ENCODE results near the gene ST6GALNAC5.
"Not testable (repeated sequence)": the region's sequence is repeated elsewhere in the genome, so short reads cannot be mapped to it uniquely, and the experiment has no call there.

The ST6GALNAC5 gene

DNA sequence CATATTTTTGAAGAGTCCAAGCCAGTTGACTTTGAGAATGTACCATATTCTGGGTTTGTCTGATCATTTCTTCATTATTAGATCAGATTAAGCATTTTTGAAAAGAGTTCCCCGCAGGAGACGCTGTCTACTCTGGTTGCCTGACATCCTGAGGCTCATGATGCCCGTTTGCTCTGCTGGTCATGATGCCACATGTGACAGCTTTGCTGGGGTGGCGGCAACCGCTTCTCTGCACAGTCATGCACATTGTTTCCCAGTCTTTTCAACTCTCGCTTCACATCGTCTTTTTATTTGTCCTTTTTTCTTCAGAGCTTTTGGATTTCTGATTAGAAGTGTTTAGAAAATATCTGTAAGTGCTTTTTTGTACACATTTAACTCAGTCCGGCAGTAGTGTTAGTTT lies 90.7 kb downstream of the ST6GALNAC5 start:
- Histone ChIP-seq H3K9me3 (ENCODE audit: control insufficient read depth, low read length) (no peaks in the 10 kb centered on the region), H3K4me3 (ENCODE audit: extremely low read depth, insufficient read depth, low read length, poor library complexity, severe bottlenecking) (no peak overlapping the region), H3K4me1 (ENCODE audit: control insufficient read depth, insufficient read depth, low read length, poor library complexity, severe bottlenecking) (no peaks in the 10 kb centered on the region), H3K27ac (ENCODE audit: low read depth, low read length, severe bottlenecking) (no peak overlapping the region), H3K36me3 (ENCODE audit: control insufficient read depth, insufficient read depth, low read length) (no peaks in the 10 kb centered on the region)
- WGBS, 2 experiments (ENCODE audit: insufficient coverage in 2 of 2) = 91 to 93% methylated on average over 3 of the region's 8 CpGs

DNA sequence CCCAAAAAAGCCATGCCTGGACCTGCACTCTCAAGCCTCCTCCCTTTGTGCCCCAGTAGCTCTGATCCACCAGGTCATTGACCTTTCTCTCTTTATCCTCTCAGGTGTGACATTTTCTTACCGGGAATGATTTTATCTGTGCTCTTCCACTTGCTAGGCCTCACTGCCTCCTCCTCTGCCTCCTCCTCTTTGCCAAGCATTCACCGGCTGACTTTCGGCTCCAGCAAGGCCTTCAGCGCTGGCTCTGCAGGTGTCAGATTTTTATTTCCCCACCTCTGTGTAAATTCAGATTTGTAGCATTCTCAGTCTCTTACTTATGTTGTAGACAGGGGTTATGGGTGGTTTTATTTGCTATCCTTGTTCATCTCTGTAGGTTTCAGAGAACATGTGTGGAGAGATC lies 91.5 kb downstream of the ST6GALNAC5 start:
- no peaks in the 10 kb centered on the region for H3K9me3 ChIP-seq (ENCODE audit: control insufficient read depth, low read length)
- H3K36me3 ChIP-seq (ENCODE audit: control insufficient read depth, insufficient read depth, low read length) = no peaks in the 10 kb centered on the region
- H3K27ac ChIP-seq (ENCODE audit: low read depth, low read length, severe bottlenecking) = no peak overlapping the region
- H3K4me1 ChIP-seq (ENCODE audit: control insufficient read depth, insufficient read depth, low read length, poor library complexity, severe bottlenecking) = no peaks in the 10 kb centered on the region
- H3K4me3 ChIP-seq (ENCODE audit: extremely low read depth, insufficient read depth, low read length, poor library complexity, severe bottlenecking) = no peak overlapping the region
- 89 to 93% methylated on average over 1 to 3 of the region's 4 CpGs for WGBS, 2 experiments (ENCODE audit: insufficient coverage in 2 of 2)

- WGBS, 2 experiments (ENCODE audit: insufficient coverage in 2 of 2) = 84 to 92% methylated on average over 3 to 4 of the region's 4 CpGs
- no peak overlapping the region for H3K27ac ChIP-seq (ENCODE audit: low read depth, low read length, severe bottlenecking)
- H3K9me3 ChIP-seq (ENCODE audit: control insufficient read depth, low read length) = no peaks in the 10 kb centered on the region
- no peaks in the 10 kb centered on the region for H3K36me3 ChIP-seq (ENCODE audit: control insufficient read depth, insufficient read depth, low read length)
- H3K4me3 ChIP-seq (ENCODE audit: extremely low read depth, insufficient read depth, low read length, poor library complexity, severe bottlenecking) = no peak overlapping the region
- H3K4me1 ChIP-seq (ENCODE audit: control insufficient read depth, insufficient read depth, low read length, poor library complexity, severe bottlenecking) = no peaks in the 10 kb centered on the region
Observed at GRCh38 chr1:76959556-76959955, 92.3 kb downstream of the ST6GALNAC5 start.

GRCh38 chr1:76961181-76961819 lies 94.0 kb downstream of the ST6GALNAC5 start:
- H3K27ac ChIP-seq (ENCODE audit: low read depth, low read length, severe bottlenecking) = no peak overlapping the region
- H3K4me3 ChIP-seq (ENCODE audit: extremely low read depth, insufficient read depth, low read length, poor library complexity, severe bottlenecking) = no peak overlapping the region
- 93 to 98% methylated on average over 4 to 6 of the region's 6 CpGs for WGBS, 2 experiments (ENCODE audit: insufficient coverage in 2 of 2)
- no peaks in the 10 kb centered on the region for H3K9me3 ChIP-seq (ENCODE audit: control insufficient read depth, low read length)
- H3K4me1 ChIP-seq (ENCODE audit: control insufficient read depth, insufficient read depth, low read length, poor library complexity, severe bottlenecking) = no peaks in the 10 kb centered on the region
- H3K36me3 ChIP-seq (ENCODE audit: control insufficient read depth, insufficient read depth, low read length) = no peaks in the 10 kb centered on the region

- Histone ChIP-seq H3K9me3 (ENCODE audit: control insufficient read depth, low read length) (no peaks in the 10 kb centered on the region), H3K4me1 (ENCODE audit: control insufficient read depth, insufficient read depth, low read length, poor library complexity, severe bottlenecking) (no peaks in the 10 kb centered on the region), H3K36me3 (ENCODE audit: control insufficient read depth, insufficient read depth, low read length) (no peaks in the 10 kb centered on the region), H3K4me3 (ENCODE audit: extremely low read depth, insufficient read depth, low read length, poor library complexity, severe bottlenecking) (no peak overlapping the region), H3K27ac (ENCODE audit: low read depth, low read length, severe bottlenecking) (no peak overlapping the region)
Observed at GRCh38 chr1:76961820-76962207, 94.5 kb downstream of the ST6GALNAC5 start.

DNA sequence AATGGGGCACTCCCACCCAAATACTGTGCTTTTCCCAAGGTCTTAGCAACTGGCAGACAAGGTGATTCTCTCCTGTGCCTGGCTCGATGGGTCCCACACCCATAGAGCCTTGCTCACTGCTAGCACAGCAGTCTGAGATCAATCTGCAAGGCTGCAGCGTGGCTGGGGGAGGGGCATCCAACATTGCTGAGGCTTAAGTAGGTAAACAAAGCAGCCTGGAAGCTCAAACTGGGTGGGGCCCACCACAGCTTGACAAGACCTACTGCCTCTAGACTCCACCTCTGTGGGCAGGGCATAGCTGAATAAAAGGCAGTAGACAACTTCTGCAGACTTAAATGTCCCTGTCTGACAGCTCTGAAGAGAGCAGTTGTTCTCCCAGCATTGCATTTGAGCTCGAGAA lies 114.0 kb downstream of the ST6GALNAC5 start:
- not testable (repeated sequence) for H3K27ac ChIP-seq (ENCODE audit: low read depth, low read length, severe bottlenecking); H3K9me3 ChIP-seq (ENCODE audit: control insufficient read depth, low read length); H3K36me3 ChIP-seq (ENCODE audit: control insufficient read depth, insufficient read depth, low read length); H3K4me3 ChIP-seq (ENCODE audit: extremely low read depth, insufficient read depth, low read length, poor library complexity, severe bottlenecking); H3K4me1 ChIP-seq (ENCODE audit: control insufficient read depth, insufficient read depth, low read length, poor library complexity, severe bottlenecking)
- 44 to 57% methylated on average over 3 of the region's 3 CpGs for WGBS, 2 experiments (ENCODE audit: insufficient coverage in 2 of 2)

DNA sequence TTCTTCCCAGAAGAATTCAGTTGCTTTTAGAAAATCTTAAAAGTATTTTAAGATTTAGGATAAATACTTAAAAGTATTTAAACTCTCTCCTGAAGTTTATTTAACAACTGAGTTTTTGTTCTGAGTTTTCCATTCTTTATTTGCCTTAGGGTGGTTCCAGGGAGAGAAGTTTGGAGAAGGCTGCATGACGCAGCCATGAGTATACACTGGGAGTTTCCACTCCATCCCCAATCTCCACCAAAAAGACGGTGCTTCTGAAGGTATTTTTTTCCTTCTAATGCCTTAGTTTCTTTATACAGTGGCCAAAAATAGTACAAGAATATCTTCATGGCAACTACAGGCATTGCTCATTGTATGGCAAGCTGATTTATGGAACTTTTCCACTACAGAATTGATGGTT lies 122.7 kb downstream of the ST6GALNAC5 start:
- no peaks in the 10 kb centered on the region for H3K4me1 ChIP-seq (ENCODE audit: control insufficient read depth, insufficient read depth, low read length, poor library complexity, severe bottlenecking)
- H3K27ac ChIP-seq (ENCODE audit: low read depth, low read length, severe bottlenecking) = no peak overlapping the region
- H3K9me3 ChIP-seq (ENCODE audit: control insufficient read depth, low read length) = no peaks in the 10 kb centered on the region
- no peaks in the 10 kb centered on the region for H3K36me3 ChIP-seq (ENCODE audit: control insufficient read depth, insufficient read depth, low read length)
- 100% methylated on average over 1 of the region's 2 CpGs; no CpG with 5 or more reads in 1 of the 2 experiments for WGBS, 2 experiments (ENCODE audit: insufficient coverage in 2 of 2)
- H3K4me3 ChIP-seq (ENCODE audit: extremely low read depth, insufficient read depth, low read length, poor library complexity, severe bottlenecking) = no peak overlapping the region

GRCh38 chr1:76993036-76993435 lies 125.8 kb downstream of the ST6GALNAC5 start:
- H3K27ac ChIP-seq (ENCODE audit: low read depth, low read length, severe bottlenecking) = no peak overlapping the region
- no peaks in the 10 kb centered on the region for H3K36me3 ChIP-seq (ENCODE audit: control insufficient read depth, insufficient read depth, low read length)
- no peaks in the 10 kb centered on the region for H3K4me1 ChIP-seq (ENCODE audit: control insufficient read depth, insufficient read depth, low read length, poor library complexity, severe bottlenecking)
- no peak overlapping the region for H3K4me3 ChIP-seq (ENCODE audit: extremely low read depth, insufficient read depth, low read length, poor library complexity, severe bottlenecking)
- WGBS, 2 experiments (ENCODE audit: insufficient coverage in 2 of 2) = no CpG with 5 or more reads among the region's 1 CpG
- H3K9me3 ChIP-seq (ENCODE audit: control insufficient read depth, low read length) = no peaks in the 10 kb centered on the region

- no peak overlapping the region for H3K27ac ChIP-seq (ENCODE audit: low read depth, low read length, severe bottlenecking)
- 83 to 100% methylated on average over 1 to 2 of the region's 4 CpGs for WGBS, 2 experiments (ENCODE audit: insufficient coverage in 2 of 2)
- H3K9me3 ChIP-seq (ENCODE audit: control insufficient read depth, low read length) = no peaks in the 10 kb centered on the region
- H3K4me3 ChIP-seq (ENCODE audit: extremely low read depth, insufficient read depth, low read length, poor library complexity, severe bottlenecking) = no peak overlapping the region
- no peaks in the 10 kb centered on the region for H3K4me1 ChIP-seq (ENCODE audit: control insufficient read depth, insufficient read depth, low read length, poor library complexity, severe bottlenecking)
- no peaks in the 10 kb centered on the region for H3K36me3 ChIP-seq (ENCODE audit: control insufficient read depth, insufficient read depth, low read length)
Observed at GRCh38 chr1:76998582-76999223, 131.4 kb downstream of the ST6GALNAC5 start.

DNA sequence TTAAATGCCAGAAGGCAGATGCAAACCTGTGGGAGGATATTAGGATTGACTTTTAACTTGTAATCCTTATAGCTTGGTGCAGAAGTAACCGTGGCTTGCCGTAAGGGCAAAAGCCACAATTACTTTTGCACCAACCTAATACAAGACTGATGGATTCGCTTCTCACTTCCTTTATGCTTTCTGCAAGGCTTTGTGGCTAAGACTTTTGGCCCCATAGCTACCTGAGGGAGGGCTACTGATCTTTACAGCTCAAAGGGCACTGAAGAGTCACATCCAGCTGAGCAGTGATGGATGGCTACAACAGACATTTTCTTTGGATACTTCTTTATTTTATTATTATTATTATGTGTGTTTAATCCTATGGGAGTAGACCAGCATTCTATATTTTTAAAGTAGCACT lies 140.4 kb downstream of the ST6GALNAC5 start:
- Histone ChIP-seq H3K9me3 (ENCODE audit: control insufficient read depth, low read length) (no peaks in the 10 kb centered on the region), H3K4me1 (ENCODE audit: control insufficient read depth, insufficient read depth, low read length, poor library complexity, severe bottlenecking) (no peaks in the 10 kb centered on the region), H3K4me3 (ENCODE audit: extremely low read depth, insufficient read depth, low read length, poor library complexity, severe bottlenecking) (no peak overlapping the region), H3K36me3 (ENCODE audit: control insufficient read depth, insufficient read depth, low read length) (no peaks in the 10 kb centered on the region), H3K27ac (ENCODE audit: low read depth, low read length, severe bottlenecking) (no peak overlapping the region)
- WGBS, 2 experiments (ENCODE audit: insufficient coverage in 2 of 2) = 75% methylated on average over 1 of the region's 3 CpGs; no CpG with 5 or more reads in 1 of the 2 experiments

DNA sequence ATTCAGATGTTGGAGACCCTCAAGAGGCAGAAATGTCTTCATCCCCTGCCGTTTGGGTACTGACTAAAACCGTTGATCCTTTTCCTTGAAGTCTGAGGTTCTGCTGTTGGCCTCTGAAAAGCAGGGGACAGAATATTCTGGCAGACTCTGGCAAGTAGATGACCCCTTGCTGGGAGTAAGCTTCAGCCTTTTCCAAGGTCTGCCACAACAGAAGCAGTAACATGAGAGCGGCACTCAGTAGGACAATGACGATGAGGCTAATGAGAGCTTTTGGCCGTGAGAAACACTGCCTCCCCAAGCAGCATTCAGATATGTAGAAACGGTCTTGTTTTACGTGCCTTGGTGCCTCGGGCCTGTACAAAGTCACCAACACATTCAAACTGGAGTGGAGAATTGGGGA lies 143.7 kb downstream of the ST6GALNAC5 start:
- H3K27ac ChIP-seq (ENCODE audit: low read depth, low read length, severe bottlenecking) = no peak overlapping the region
- H3K9me3 ChIP-seq (ENCODE audit: control insufficient read depth, low read length) = no peaks in the 10 kb centered on the region
- no peaks in the 10 kb centered on the region for H3K4me1 ChIP-seq (ENCODE audit: control insufficient read depth, insufficient read depth, low read length, poor library complexity, severe bottlenecking)
- H3K4me3 ChIP-seq (ENCODE audit: extremely low read depth, insufficient read depth, low read length, poor library complexity, severe bottlenecking) = no peak overlapping the region
- 44 to 67% methylated on average over 5 to 8 of the region's 8 CpGs for WGBS, 2 experiments (ENCODE audit: insufficient coverage in 2 of 2)
- H3K36me3 ChIP-seq (ENCODE audit: control insufficient read depth, insufficient read depth, low read length) = no peaks in the 10 kb centered on the region
